ENCODE measurements around the gene SPP1.
"Not testable (repeated sequence)": the region's sequence is repeated elsewhere in the genome, so short reads cannot be mapped to it uniquely, and the experiment has no call there.

The SPP1 gene

GRCh38 chr4:87975466-87975865 is at the start of gene SPP1:
Gene SPP1 (plus strand): TSS chr4:87975714. CDS start chr4:87976896, 1,182 bp downstream.
- no peak for DNase-seq (ENCODE audit: low read depth)

GRCh38 chr4:87926554-87927098 is 48.9 kb upstream of the SPP1 start:
- DNase-seq (ENCODE audit: low read depth): no peak

- DNase-seq (ENCODE audit: low read depth): no peak
Measured at GRCh38 chr4:87930629-87931028, 44.9 kb upstream of the SPP1 start.

- no peak for DNase-seq (ENCODE audit: low read depth)
Measured at GRCh38 chr4:87931932-87932331, 43.6 kb upstream of the SPP1 start.

GRCh38 chr4:87932718-87933141 is 42.8 kb upstream of the SPP1 start:
- no peak for DNase-seq (ENCODE audit: low read depth)

- DNase-seq (ENCODE audit: low read depth): no peak
Measured at GRCh38 chr4:87933337-87933736, 42.2 kb upstream of the SPP1 start.

- DNase-seq (ENCODE audit: low read depth): no peak
Measured at GRCh38 chr4:87934157-87934704, 41.3 kb upstream of the SPP1 start.

GRCh38 chr4:87934973-87935372 is 40.5 kb upstream of the SPP1 start:
- no peak for DNase-seq (ENCODE audit: low read depth)

GRCh38 chr4:87935954-87936353 is 39.6 kb upstream of the SPP1 start:
- DNase-seq (ENCODE audit: low read depth): not testable (repeated sequence)

- no peak for DNase-seq (ENCODE audit: low read depth)
Measured at GRCh38 chr4:87937523-87937922, 38.0 kb upstream of the SPP1 start.

- DNase-seq (ENCODE audit: low read depth): no peak
Measured at GRCh38 chr4:87938746-87939145, 36.8 kb upstream of the SPP1 start.

GRCh38 chr4:87939978-87940690 is 35.4 kb upstream of the SPP1 start:
- no peak for DNase-seq (ENCODE audit: low read depth)

- DNase-seq (ENCODE audit: low read depth): not testable (repeated sequence)
Measured at GRCh38 chr4:87940809-87941208, 34.7 kb upstream of the SPP1 start.

- DNase-seq (ENCODE audit: low read depth): no peak
Measured at GRCh38 chr4:87941537-87942392, 33.7 kb upstream of the SPP1 start.

GRCh38 chr4:87943660-87944149 is 31.8 kb upstream of the SPP1 start:
- DNase-seq (ENCODE audit: low read depth): no peak

GRCh38 chr4:87944967-87945366 is 30.5 kb upstream of the SPP1 start:
- no peak for DNase-seq (ENCODE audit: low read depth)

GRCh38 chr4:87946766-87947165 is 28.7 kb upstream of the SPP1 start:
- DNase-seq (ENCODE audit: low read depth): no peak

GRCh38 chr4:87947381-87948160 is 27.9 kb upstream of the SPP1 start:
- no peak for DNase-seq (ENCODE audit: low read depth)

- DNase-seq (ENCODE audit: low read depth): no peak
Measured at GRCh38 chr4:87949961-87950360, 25.6 kb upstream of the SPP1 start.

- no peak for DNase-seq (ENCODE audit: low read depth)
Measured at GRCh38 chr4:87950493-87950892, 25.0 kb upstream of the SPP1 start.

- no peak for DNase-seq (ENCODE audit: low read depth)
Measured at GRCh38 chr4:87950936-87951511, 24.5 kb upstream of the SPP1 start.
